Measurements from ENCODE around the gene RET. TPM values are rescaled to one million over a fixed set of nuclear protein-coding genes. Genes with fewer than 3 reads are reported as not detected.

RET gene
- total and polyA plus RNA-seq, 9 donors: 0.12 to 1.6 (median 0.75) TPM

DNA sequence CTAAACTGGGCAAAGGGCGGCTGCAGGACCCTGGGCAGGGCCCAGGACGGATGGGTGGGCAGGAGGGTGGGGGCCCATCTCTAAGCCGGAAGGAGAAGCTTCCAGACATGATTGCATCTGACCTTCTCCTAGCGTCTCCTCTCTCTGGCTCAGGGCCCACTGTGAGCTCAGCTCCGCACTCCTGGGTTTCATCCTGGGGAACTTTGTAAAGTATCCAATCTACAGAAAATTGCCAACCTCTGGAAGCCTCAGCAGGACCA, 8.8 kb upstream of the RET start:
- Histone ChIP-seq H3K27me3 (no peaks in the 10 kb centered on the region), H3K36me3 (no peaks in the 10 kb centered on the region), H3K4me3 (no peak overlapping the region), H3K9me3 (no peaks in the 10 kb centered on the region), H3K4me1 (ENCODE audit: insufficient read depth) (no peaks in the 10 kb centered on the region), H3K27ac (no peak overlapping the region)
- intact Hi-C loops (cut with DNase I): no loop called here
- 66 to 79% (median 73%) methylated on average over 5 of the region's 5 CpGs for WGBS, 3 donors
- no peak for TF ChIP-seq EP300 (IDR thresholded peaks at IDR 0.05)
- no peak for DNase-seq

GRCh38 chr10:43068471-43069210, 8.2 kb upstream of the RET start:
- Histone ChIP-seq H3K27me3 (no peaks in the 10 kb centered on the region), H3K4me3 (no peak overlapping the region), H3K4me1 (ENCODE audit: insufficient read depth) (no peaks in the 10 kb centered on the region), H3K36me3 (no peaks in the 10 kb centered on the region), H3K27ac (no peak overlapping the region), H3K9me3 (no peaks in the 10 kb centered on the region)
- TF ChIP-seq EP300 (IDR thresholded peaks at IDR 0.05) (no peak), POLR2A (IDR thresholded peaks at IDR 0.05) (no peak)
- TF ChIP-seq, protein P1, sequence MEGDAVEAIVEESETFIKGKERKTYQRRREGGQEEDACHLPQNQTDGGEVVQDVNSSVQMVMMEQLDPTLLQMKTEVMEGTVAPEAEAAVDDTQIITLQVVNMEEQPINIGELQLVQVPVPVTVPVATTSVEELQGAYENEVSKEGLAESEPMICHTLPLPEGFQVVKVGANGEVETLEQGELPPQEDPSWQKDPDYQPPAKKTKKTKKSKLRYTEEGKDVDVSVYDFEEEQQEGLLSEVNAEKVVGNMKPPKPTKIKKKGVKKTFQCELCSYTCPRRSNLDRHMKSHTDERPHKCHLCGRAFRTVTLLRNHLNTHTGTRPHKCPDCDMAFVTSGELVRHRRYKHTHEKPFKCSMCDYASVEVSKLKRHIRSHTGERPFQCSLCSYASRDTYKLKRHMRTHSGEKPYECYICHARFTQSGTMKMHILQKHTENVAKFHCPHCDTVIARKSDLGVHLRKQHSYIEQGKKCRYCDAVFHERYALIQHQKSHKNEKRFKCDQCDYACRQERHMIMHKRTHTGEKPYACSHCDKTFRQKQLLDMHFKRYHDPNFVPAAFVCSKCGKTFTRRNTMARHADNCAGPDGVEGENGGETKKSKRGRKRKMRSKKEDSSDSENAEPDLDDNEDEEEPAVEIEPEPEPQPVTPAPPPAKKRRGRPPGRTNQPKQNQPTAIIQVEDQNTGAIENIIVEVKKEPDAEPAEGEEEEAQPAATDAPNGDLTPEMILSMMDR (IDR thresholded peaks at IDR 0.05): no peak
- no peak for DNase-seq
- intact Hi-C loops (cut with DNase I): no loop called here
- 44 to 51% (median 49%) methylated on average over 14 of the region's 14 CpGs for WGBS, 3 donors

GRCh38 chr10:43069211-43069515, 7.7 kb upstream of the RET start:
- H3K9me3 ChIP-seq: no peaks in the 10 kb centered on the region
- WGBS, 3 donors: 72 to 86% (median 77%) methylated on average over 5 of the region's 5 CpGs
- H3K36me3 ChIP-seq: no peaks in the 10 kb centered on the region
- intact Hi-C loops (cut with DNase I): no loop called here
- H3K27me3 ChIP-seq: no peaks in the 10 kb centered on the region
- TF ChIP-seq POLR2A (IDR thresholded peaks at IDR 0.05) (no peak), EP300 (IDR thresholded peaks at IDR 0.05) (no peak)
- TF ChIP-seq, protein P1 (IDR thresholded peaks at IDR 0.05): no peak
- H3K4me3 ChIP-seq: no peak overlapping the region
- H3K27ac ChIP-seq: no peak overlapping the region
- H3K4me1 ChIP-seq (ENCODE audit: insufficient read depth): no peaks in the 10 kb centered on the region
- DNase-seq: no peak

DNA sequence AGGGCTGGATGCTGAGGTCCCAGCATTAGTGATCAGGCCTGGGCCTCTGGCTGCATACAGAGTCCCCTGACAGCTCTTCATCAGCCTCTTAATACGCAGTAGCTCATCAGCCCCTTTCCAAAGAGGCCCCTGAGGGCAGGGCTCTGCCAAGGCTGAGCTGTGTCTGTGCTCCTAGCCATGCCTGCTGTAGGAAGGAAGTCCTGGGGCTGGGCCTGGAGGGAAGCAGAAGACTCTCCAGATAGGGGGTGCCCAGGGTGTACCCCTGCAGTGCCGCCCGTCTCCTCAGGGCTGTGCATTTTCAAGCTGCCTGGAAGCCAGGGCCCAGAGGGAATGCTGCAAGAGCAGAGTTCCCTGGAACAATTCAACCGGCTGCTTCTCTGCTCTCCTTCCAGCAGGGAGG, 7.3 kb upstream of the RET start:
- no peaks in the 10 kb centered on the region for H3K4me1 ChIP-seq (ENCODE audit: insufficient read depth)
- TF ChIP-seq POLR2A (IDR thresholded peaks at IDR 0.05): no peak
- no peak for TF ChIP-seq EP300 (IDR thresholded peaks at IDR 0.05)
- TF ChIP-seq, protein P1 (IDR thresholded peaks at IDR 0.05): no peak
- no peaks in the 10 kb centered on the region for H3K27me3 ChIP-seq
- intact Hi-C loops (cut with DNase I): no loop called here
- H3K4me3 ChIP-seq: no peak overlapping the region
- no peaks in the 10 kb centered on the region for H3K9me3 ChIP-seq
- DNase-seq: no peak
- no peak overlapping the region for H3K27ac ChIP-seq
- 69 to 83% (median 76%) methylated on average over 4 of the region's 4 CpGs for WGBS, 3 donors
- H3K36me3 ChIP-seq: no peaks in the 10 kb centered on the region

DNA sequence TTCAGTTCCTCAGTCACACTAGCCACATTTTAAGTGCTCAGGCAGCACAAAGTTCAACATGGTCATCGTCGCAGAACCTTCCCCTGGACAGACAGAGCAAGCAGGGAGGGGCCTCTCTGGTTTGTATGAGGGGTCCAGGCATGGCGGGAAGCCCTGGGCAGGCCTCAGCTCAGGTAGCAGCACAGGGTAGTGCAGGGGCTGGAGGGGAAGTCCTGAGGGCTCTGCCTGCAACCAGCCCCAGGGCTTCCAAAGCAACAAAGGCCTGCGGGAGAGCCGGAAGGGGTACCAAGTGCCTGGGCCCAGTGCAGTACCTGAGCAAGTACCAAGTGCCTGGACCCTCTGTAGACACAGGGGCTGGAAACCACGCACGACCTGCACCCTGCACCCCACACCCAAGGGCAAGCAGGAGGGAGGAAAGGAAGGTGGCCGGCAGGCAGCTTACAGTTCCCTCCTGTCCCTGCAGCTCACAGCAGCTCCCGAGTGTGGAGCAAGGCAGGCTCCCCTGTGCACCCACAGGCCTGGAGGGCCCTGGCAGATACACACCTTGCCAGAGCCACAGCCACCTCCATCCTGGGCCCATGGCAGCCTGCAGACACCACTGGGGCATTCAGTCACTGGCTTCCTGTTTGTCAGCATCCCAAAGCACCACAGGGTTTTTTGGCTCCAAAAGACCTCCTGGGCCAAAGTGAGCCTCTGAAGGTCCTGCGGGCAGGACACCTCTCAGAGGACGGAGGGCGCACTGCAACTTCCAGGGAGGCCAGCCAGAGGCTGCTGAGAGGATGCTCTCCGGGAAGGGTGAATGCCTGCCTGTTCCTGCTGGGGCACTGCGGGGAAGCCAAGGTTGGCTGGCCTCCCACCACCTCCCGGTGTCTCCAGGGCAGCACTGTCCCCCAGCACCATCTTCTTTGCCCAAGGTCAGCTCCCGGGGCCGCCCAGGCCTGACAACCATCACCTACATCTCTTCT, 6.5 kb upstream of the RET start:
- 76 to 79% (median 77%) methylated on average over 17 of the region's 17 CpGs for WGBS, 3 donors
- H3K4me3 ChIP-seq: no peak overlapping the region
- H3K36me3 ChIP-seq: no peaks in the 10 kb centered on the region
- no peak overlapping the region for H3K27ac ChIP-seq
- no peak for DNase-seq
- no peaks in the 10 kb centered on the region for H3K4me1 ChIP-seq (ENCODE audit: insufficient read depth)
- TF ChIP-seq, protein P1 (IDR thresholded peaks at IDR 0.05): no peak
- no peak for TF ChIP-seq EP300 (IDR thresholded peaks at IDR 0.05)
- no peak for TF ChIP-seq POLR2A (IDR thresholded peaks at IDR 0.05)
- no peaks in the 10 kb centered on the region for H3K27me3 ChIP-seq
- H3K9me3 ChIP-seq: no peaks in the 10 kb centered on the region
- intact Hi-C loops (cut with DNase I): no loop called here

All from ovary (tissue), 9 donors.